Testis (tissue), 3 donors: Measurements from ENCODE around the gene IFNL3. TPM values are rescaled to one million over a fixed set of nuclear protein-coding genes. Genes with fewer than 3 reads are reported as not detected.

Source experiments
- DNase-seq: peaks from one replicate; pipeline ENCODE4 v3.0.0-alpha.2; 2019
- H3K27ac ChIP-seq, 2 donors: fragments of 200-600 bp; sonication (generic); one replicate each; pipeline ENCODE4 v1.5.1; 2019
- H3K27me3 ChIP-seq: fragments of 200-600 bp; sonication (generic); one replicate; pipeline ENCODE4 v1.5.1; 2019
- H3K36me3 ChIP-seq: fragments of 200-600 bp; sonication (generic); one replicate; pipeline ENCODE4 v1.5.1; 2017; ENCODE audit warnings: low read depth; ENCODE audit errors: missing control alignments
- H3K4me1 ChIP-seq: fragments of 200-600 bp; sonication (generic); one replicate; pipeline ENCODE4 v1.5.1; 2019
- H3K4me3 ChIP-seq, 2 donors: fragments of 200-600 bp; sonication (generic); one replicate each; pipeline ENCODE4 v1.5.1; 2017 to 2019
- H3K9me3 ChIP-seq: fragments of 200-600 bp; sonication (generic); one replicate; pipeline ENCODE4 v1.5.1; 2017
- CTCF ChIP-seq, 3 experiments: fragments of 450-650 bp in 2 of 3; fragments of 200-600 bp in 1 of 3; sonication (generic) in 1 of 3; IDR thresholded peaks; one replicate each; pipeline ENCODE4 v1.5.1; 2016 to 2019; ENCODE audit warnings: antibody characterized with exemption in 3 of 3, mild to moderate bottlenecking in 2 of 3, moderate library complexity in 1 of 3
- POLR2A ChIP-seq: fragments of 450-650 bp; IDR thresholded peaks from one replicate; pipeline ENCODE4 v1.6.1; 2017; ENCODE audit warnings: antibody characterized with exemption, mild to moderate bottlenecking, moderate library complexity
- whole genome bisulfite sequencing, 2 donors: methylation state at CpG; one replicate each; pipeline ENCODE4 v1.1.5; 2018; 5-methylcytosine and 5-hydroxymethylcytosine counted together
- intact Hi-C: fragments of 100-400 bp; cut with DNase I; formaldehyde crosslinking; loops from one replicate; pipeline ENCODE4 v1.15.1; 2023; ENCODE audit warnings: low total_unique reads
- polyA plus RNA-seq: library from polyadenylated mRNA; stranded (reverse); fragments of 350-450 nt; fragmentation: Illumina TruSeq; extraction: RNeasy Lipid Tissue Mini Kit (QIAGEN cat#74804); gene quantifications from one replicate; pipeline ENCODE4 v1.2.3, GENCODE V29; 2014; ENCODE audit warnings: low read depth, low replicate concordance; ENCODE audit not compliant: insufficient read depth
- total RNA-seq, 2 donors: library from RNA; depleted of rRNA; stranded (reverse); fragments of >200 nt; gene quantifications; one replicate each; pipeline ENCODE4 v1.2.3, GENCODE V29; 2016

Gene IFNL3
- total and polyA plus RNA-seq, 3 donors from 2014 or later = not detected

- H3K27me3 ChIP-seq = no peaks in the 10 kb centered on the region
- H3K9me3 ChIP-seq = no peaks in the 10 kb centered on the region
- H3K36me3 ChIP-seq = no peaks in the 10 kb centered on the region
- 12 to 23% methylated on average over 13 to 31 of the region's 57 CpGs for WGBS, 2 donors
- TF ChIP-seq CTCF (IDR thresholded peaks at IDR 0.05) (no peak), POLR2A (no peak)
- H3K27ac ChIP-seq = peak within 1 kb of the TSS; percentile 66 to 79
- H3K4me1 ChIP-seq = no peaks in the 10 kb centered on the region
- peak within 1 kb of the TSS; percentile 39 to 73 for H3K4me3 ChIP-seq
- peak; percentile 40 for DNase-seq
- intact Hi-C loops = no loop called here
Observed at GRCh38 chr19:39203372-39204341, 41.1 kb downstream of the IFNL3 start, which contains the start of gene SYCN. TSS of gene SYCN (minus strand) at chr19:39204263. CDS start at chr19:39204254, 9 bp downstream.

GRCh38 chr19:39202998-39203355, 41.8 kb downstream of the IFNL3 start:
- H3K9me3 ChIP-seq = no peaks in the 10 kb centered on the region
- peak overlapping the region in 1 of 2 donors; percentile 73 for H3K4me3 ChIP-seq
- H3K27ac ChIP-seq = peak overlapping the region; percentile 66 to 79
- no peaks in the 10 kb centered on the region for H3K4me1 ChIP-seq
- no peaks in the 10 kb centered on the region for H3K27me3 ChIP-seq
- DNase-seq = no peak
- intact Hi-C loops = no loop called here
- H3K36me3 ChIP-seq = no peaks in the 10 kb centered on the region
- no peak for TF ChIP-seq POLR2A
- no peak for TF ChIP-seq CTCF (IDR thresholded peaks at IDR 0.05)
- WGBS, 2 donors = 83 to 100% methylated on average over 1 of the region's 1 CpG

- 73 to 89% methylated on average over 2 to 3 of the region's 3 CpGs for WGBS, 2 donors
- Histone ChIP-seq H3K27ac (peak overlapping the region in 1 of 2 donors; percentile 19), H3K4me3 (no peak overlapping the region), H3K36me3 (no peaks in the 10 kb centered on the region), H3K4me1 (peaks cover 3% of the 10 kb centered on the region), H3K27me3 (no peaks in the 10 kb centered on the region), H3K9me3 (no peaks in the 10 kb centered on the region)
- no peak for DNase-seq
- intact Hi-C loops = no loop called here
- no peak for TF ChIP-seq CTCF (IDR thresholded peaks at IDR 0.05)
- no peak for TF ChIP-seq POLR2A
Observed at GRCh38 chr19:39200803-39201115, 44.0 kb downstream of the IFNL3 start.

GRCh38 chr19:39200066-39200802, 44.6 kb downstream of the IFNL3 start:
- Histone ChIP-seq H3K9me3 (no peaks in the 10 kb centered on the region), H3K4me1 (peaks cover 3% of the 10 kb centered on the region), H3K4me3 (no peak overlapping the region), H3K27me3 (no peaks in the 10 kb centered on the region), H3K36me3 (no peaks in the 10 kb centered on the region), H3K27ac (peak overlapping the region in 1 of 2 donors; percentile 19)
- intact Hi-C loops = no loop called here
- no peak for DNase-seq
- WGBS, 2 donors = 68 to 78% methylated on average over 16 to 30 of the region's 32 CpGs
- TF ChIP-seq POLR2A (no peak), CTCF (IDR thresholded peaks at IDR 0.05) (no peak)
